ENCODE data around the gene DPEP3. TPM values are rescaled to one million over a fixed set of nuclear protein-coding genes. Genes with fewer than 3 reads are reported as not detected.

DPEP3 gene
- total and polyA plus RNA-seq, 2 experiments from 2014 or later, result not detected

DNA sequence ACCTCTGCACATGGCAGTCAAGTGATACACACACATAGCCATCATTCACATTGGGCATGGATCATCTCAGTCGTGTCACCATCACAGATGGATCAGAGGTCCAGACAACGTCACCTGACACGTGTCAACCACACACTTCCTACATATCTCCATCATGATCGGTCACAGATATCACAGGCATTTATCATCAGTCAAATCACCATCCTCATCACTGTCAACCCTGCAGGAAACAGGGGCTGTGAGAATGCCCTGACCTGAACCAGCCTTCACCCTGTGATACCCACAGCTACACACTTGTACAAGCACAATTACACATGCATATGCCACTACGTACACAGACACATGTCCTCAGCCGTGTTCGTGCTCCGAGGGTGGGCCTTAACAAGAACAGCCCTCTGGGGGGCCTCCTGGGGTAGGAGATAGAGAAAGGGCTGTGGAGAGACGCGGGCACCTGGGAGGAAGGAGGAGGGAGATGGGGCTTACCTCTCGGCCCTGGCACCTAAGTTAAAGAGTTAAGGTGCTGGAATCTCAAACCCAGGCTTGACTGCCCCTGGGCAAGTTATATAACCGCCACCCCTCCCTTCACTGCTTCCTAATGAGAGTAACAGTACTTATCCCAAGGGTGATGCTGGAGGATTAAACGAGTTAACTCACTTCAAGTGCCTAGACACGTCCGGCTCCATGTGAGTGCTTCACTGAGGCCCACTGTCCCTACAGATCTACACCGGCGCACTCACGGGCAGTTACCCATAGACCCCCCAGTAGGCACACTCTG, 12.9 kb downstream of the DPEP3 start:
- peak overlapping the region; percentile 98 for H3K9ac ChIP-seq
- TF ChIP-seq EZH2phosphoT487 (IDR thresholded peaks at IDR 0.05; ENCODE audit: insufficient read depth, low read depth) (no peak), EZH2 (IDR thresholded peaks at IDR 0.05; ENCODE audit: insufficient read depth, poor library complexity, severe bottlenecking) (no peak)
- H3K79me2 ChIP-seq (ENCODE audit: insufficient read depth), result peaks cover 57% of the 10 kb centered on the region
- no peaks in the 10 kb centered on the region for H3K9me2 ChIP-seq (ENCODE audit: insufficient read depth)
- no peak overlapping the region for H2AFZ ChIP-seq
- in situ Hi-C loops (cut with MboI), result no loop called here
- peaks cover 18% of the 10 kb centered on the region for H3K4me1 ChIP-seq (ENCODE audit: insufficient read depth)
- WGBS, 2 experiments (ENCODE audit: low coverage in 1 of 2, low lambda C conversion rate in 2 of 2, missing lambda C conversion rate in 2 of 2), result 0 to 2% methylated on average over 18 of the region's 18 CpGs
- peak overlapping the region; percentile 80 for H3K27ac ChIP-seq
- no peaks in the 10 kb centered on the region for H3K9me3 ChIP-seq (ENCODE audit: low read depth)
- peak overlapping the region; percentile 94 for H3K4me3 ChIP-seq
- H3K36me3 ChIP-seq (ENCODE audit: low read depth), result peaks cover 8% of the 10 kb centered on the region
- 0 out of 2 replicates have a peak, but pooled peaks cover 3% of the 10 kb centered on the region for H4K20me1 ChIP-seq (ENCODE audit: insufficient read depth)
- DNase-seq, result peak; percentile 59
- peaks cover 4% of the 10 kb centered on the region; the same call in 1 of the 2 replicates for H3F3A ChIP-seq (ENCODE audit: insufficient read depth)
- H3K27me3 ChIP-seq (replicated peaks; ENCODE audit: insufficient read depth), result no peaks in the 10 kb centered on the region
- H3K4me2 ChIP-seq (ENCODE audit: unreplicated experiment), result peak overlapping the region; percentile 99

DNA sequence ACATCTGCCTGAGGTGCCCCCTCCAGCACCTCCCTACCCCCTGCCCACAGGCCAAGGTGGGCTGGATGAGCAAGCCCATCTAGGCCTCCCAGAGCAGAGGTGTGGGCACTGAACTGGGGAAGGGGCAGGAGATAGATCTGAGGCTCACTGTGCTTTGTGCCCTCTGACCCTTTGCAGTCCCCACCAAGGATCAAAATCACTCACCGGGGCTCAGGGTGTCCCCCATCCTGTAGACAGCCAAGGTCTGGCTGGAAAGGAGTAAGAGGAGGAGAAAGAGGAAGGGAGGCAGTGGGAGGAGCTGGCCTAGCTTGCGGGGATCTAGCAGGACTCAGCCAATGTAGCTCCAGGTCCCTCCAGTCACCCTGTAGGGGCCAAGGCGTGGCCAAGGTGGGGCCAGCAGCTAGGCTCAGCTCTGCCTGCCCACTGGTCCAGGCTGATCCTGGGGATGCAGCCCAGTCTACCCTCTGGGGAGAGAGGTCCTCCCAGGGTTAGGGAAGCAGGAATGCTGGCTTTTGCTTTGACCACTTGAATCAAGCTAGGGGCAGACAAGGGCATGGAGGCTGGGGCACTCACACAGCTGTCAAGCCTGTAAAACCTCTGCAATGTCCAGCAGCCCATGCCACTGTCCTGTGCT, 13.6 kb downstream of the DPEP3 start:
- Histone ChIP-seq H3K4me3 (peak overlapping the region; percentile 94), H3K4me1 (ENCODE audit: insufficient read depth) (peaks cover 18% of the 10 kb centered on the region), H3K27me3 (replicated peaks; ENCODE audit: insufficient read depth) (no peaks in the 10 kb centered on the region), H3K27ac (peak overlapping the region; percentile 80), H3K79me2 (ENCODE audit: insufficient read depth) (peaks cover 64% of the 10 kb centered on the region), H2AFZ (no peak overlapping the region), H3K4me2 (ENCODE audit: unreplicated experiment) (peak overlapping the region; percentile 99), H3K36me3 (ENCODE audit: low read depth) (peaks cover 15% of the 10 kb centered on the region), H3K9ac (peak overlapping the region; percentile 98), H3F3A (ENCODE audit: insufficient read depth) (peaks cover 4% of the 10 kb centered on the region; the same call in 1 of the 2 replicates), H3K9me2 (ENCODE audit: insufficient read depth) (no peaks in the 10 kb centered on the region), H4K20me1 (ENCODE audit: insufficient read depth) (0 out of 2 replicates have a peak, but pooled peaks cover 3% of the 10 kb centered on the region), H3K9me3 (ENCODE audit: low read depth) (no peaks in the 10 kb centered on the region)
- in situ Hi-C loops (cut with MboI), result no loop called here
- peak; percentile 61 for DNase-seq
- TF ChIP-seq EZH2 (IDR thresholded peaks at IDR 0.05; ENCODE audit: insufficient read depth, poor library complexity, severe bottlenecking), result no peak
- no peak for TF ChIP-seq EZH2phosphoT487 (IDR thresholded peaks at IDR 0.05; ENCODE audit: insufficient read depth, low read depth)
- WGBS, 2 experiments (ENCODE audit: low coverage in 1 of 2, low lambda C conversion rate in 2 of 2, missing lambda C conversion rate in 2 of 2), result 24 to 30% methylated on average over 3 of the region's 3 CpGs

DNA sequence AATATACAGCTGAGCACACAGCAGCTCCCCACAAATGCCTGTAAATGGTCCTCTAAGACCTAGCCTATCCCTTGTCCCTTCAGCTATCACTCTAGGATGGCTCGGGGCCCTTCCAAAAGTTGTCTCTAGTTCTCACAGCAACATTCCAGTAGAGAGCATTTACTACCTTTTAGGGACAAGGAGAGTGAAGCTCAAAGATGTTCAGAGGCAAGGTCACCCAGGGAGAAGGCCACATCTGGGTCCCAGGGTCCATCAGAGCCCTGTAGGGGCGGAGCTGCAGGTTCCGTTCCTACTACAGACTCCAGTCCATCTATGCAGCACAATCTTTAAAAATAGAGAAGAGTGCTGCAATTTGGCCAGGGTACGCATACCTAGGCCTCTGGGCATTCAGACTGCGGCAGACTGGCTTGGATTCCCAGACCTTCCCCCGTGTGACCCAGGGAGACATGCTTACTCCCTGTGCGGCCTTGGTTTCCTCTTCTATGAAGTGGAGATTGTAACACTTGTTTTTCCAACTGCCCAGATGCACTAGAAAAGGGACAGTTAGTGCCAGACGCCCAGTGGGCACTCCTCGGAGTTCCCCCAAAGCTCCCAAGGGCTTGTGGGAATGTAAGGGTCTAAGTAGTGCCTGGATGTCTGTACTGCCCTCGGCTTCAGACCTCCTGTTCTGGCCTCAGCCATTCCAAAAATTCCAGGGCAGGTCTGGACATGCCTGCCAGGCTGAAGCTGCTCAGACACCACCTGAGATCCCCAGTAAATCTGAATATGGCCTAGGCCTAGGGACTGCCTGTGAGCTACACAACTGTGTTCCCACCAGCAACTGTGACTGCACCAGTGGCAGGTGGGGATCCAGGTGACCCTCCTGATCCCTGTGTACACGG, 14.4 kb downstream of the DPEP3 start:
- Histone ChIP-seq H3K27ac (peak overlapping the region; percentile 80), H3K9me3 (ENCODE audit: low read depth) (no peaks in the 10 kb centered on the region), H3K79me2 (ENCODE audit: insufficient read depth) (peaks cover 72% of the 10 kb centered on the region), H3F3A (ENCODE audit: insufficient read depth) (peaks cover 8% of the 10 kb centered on the region), H3K27me3 (replicated peaks; ENCODE audit: insufficient read depth) (no peaks in the 10 kb centered on the region), H2AFZ (no peak overlapping the region), H3K36me3 (ENCODE audit: low read depth) (peaks cover 23% of the 10 kb centered on the region), H3K4me1 (ENCODE audit: insufficient read depth) (peaks cover 18% of the 10 kb centered on the region), H3K4me2 (ENCODE audit: unreplicated experiment) (peak overlapping the region; percentile 99), H3K4me3 (peak overlapping the region; percentile 94), H3K9me2 (ENCODE audit: insufficient read depth) (no peaks in the 10 kb centered on the region), H4K20me1 (ENCODE audit: insufficient read depth) (0 out of 2 replicates have a peak, but pooled peaks cover 3% of the 10 kb centered on the region), H3K9ac (peak overlapping the region; percentile 98)
- in situ Hi-C loops (cut with MboI), result no loop called here
- 67 to 70% methylated on average over 11 of the region's 11 CpGs for WGBS, 2 experiments (ENCODE audit: low coverage in 1 of 2, low lambda C conversion rate in 2 of 2, missing lambda C conversion rate in 2 of 2)
- TF ChIP-seq EZH2phosphoT487 (IDR thresholded peaks at IDR 0.05; ENCODE audit: insufficient read depth, low read depth) (no peak), EZH2 (IDR thresholded peaks at IDR 0.05; ENCODE audit: insufficient read depth, poor library complexity, severe bottlenecking) (no peak)
- no peak for DNase-seq

Data from GM23248 (cell line).